Lower leg skin (tissue), 4 donors: Measurements from ENCODE around the gene CCDC102B. TPM values are rescaled to one million over a fixed set of nuclear protein-coding genes. Genes with fewer than 3 reads are reported as not detected.

ENCODE experiments used
- DNase-seq, 2 donors: peaks; one replicate each; pipeline ENCODE4 v3.0.0-alpha.2; 2019; ENCODE audit warnings: low spot score in 2 of 2
- H3K4me3 ChIP-seq: fragments of 200-600 bp; sonication (generic); 2 replicates; pipeline ENCODE4 v1.5.1; 2017; ENCODE audit warnings: mild to moderate bottlenecking, low read depth; ENCODE audit not compliant: poor library complexity, severe bottlenecking
- CTCF ChIP-seq, 3 donors: fragments of 450-650 bp; IDR thresholded peaks; one replicate each; pipeline ENCODE4 v1.5.1; 2016; ENCODE audit warnings: antibody characterized with exemption in 3 of 3, mild to moderate bottlenecking in 3 of 3, moderate library complexity in 2 of 3
- POLR2A ChIP-seq, 2 donors: fragments of 450-650 bp; IDR thresholded peaks; one replicate each; pipeline ENCODE4 v1.6.1; 2016 to 2017; ENCODE audit warnings: antibody characterized with exemption in 2 of 2, mild to moderate bottlenecking in 1 of 2, moderate library complexity in 1 of 2
- WGBS, 2 donors: methylation state at CpG; one replicate each; pipeline ENCODE4 v1.1.5; 2018; 5-methylcytosine and 5-hydroxymethylcytosine counted together
- intact Hi-C: fragments of 100-400 bp; cut with DNase I; formaldehyde crosslinking; loops from one replicate; pipeline ENCODE4 v1.15.0; 2023; ENCODE audit warnings: low total_unique reads
- total RNA-seq, 4 donors: library from RNA; depleted of rRNA; stranded (reverse); fragments of >200 nt; gene quantifications; one replicate each; pipeline ENCODE4 v1.1.0, GENCODE V29; 2016

Gene CCDC102B
- total RNA-seq, 4 donors from 2014 or later, result 0.72 to 2.1 (median 1.5) TPM

- no peak overlapping the region for H3K4me3 ChIP-seq
- no peak for TF ChIP-seq CTCF (IDR thresholded peaks at IDR 0.05)
- no peak for TF ChIP-seq POLR2A (IDR thresholded peaks at IDR 0.05)
- DNase-seq, result no peak
- intact Hi-C loops, result no loop called here
- whole genome bisulfite sequencing, 2 donors, result 80 to 93% methylated on average over 5 of the region's 5 CpGs
These were observed 210.7 kb downstream of the CCDC102B start for GRCh38 chr18:69008538-69008937.

GRCh38 chr18:69021211-69021805, 223.4 kb downstream of the CCDC102B start:
- no peak for DNase-seq
- intact Hi-C loops, result no loop called here
- no peak overlapping the region for H3K4me3 ChIP-seq
- 75 to 82% methylated on average over 8 of the region's 8 CpGs for WGBS, 2 donors
- TF ChIP-seq CTCF (IDR thresholded peaks at IDR 0.05) (no peak), POLR2A (IDR thresholded peaks at IDR 0.05) (no peak)

- WGBS, 2 donors, result 83 to 87% methylated on average over 1 of the region's 1 CpG
These were observed 224.5 kb downstream of the CCDC102B start for GRCh38 chr18:69022426-69022825.

GRCh38 chr18:69031571-69031970, 233.7 kb downstream of the CCDC102B start:
- TF ChIP-seq POLR2A (IDR thresholded peaks at IDR 0.05), result no peak
- no peak for TF ChIP-seq CTCF (IDR thresholded peaks at IDR 0.05)
- intact Hi-C loops, result no loop called here
- WGBS, 2 donors, result 72 to 84% methylated on average over 1 of the region's 1 CpG

More at GRCh38 chr18:69022426-69022825, 224.5 kb downstream of the CCDC102B start:
- no peak for DNase-seq
- intact Hi-C loops, result no loop called here
- no peak for TF ChIP-seq CTCF (IDR thresholded peaks at IDR 0.05)
- no peak for TF ChIP-seq POLR2A (IDR thresholded peaks at IDR 0.05)
- no peak overlapping the region for H3K4me3 ChIP-seq

GRCh38 chr18:69032009-69032408, 234.1 kb downstream of the CCDC102B start:
- TF ChIP-seq CTCF (IDR thresholded peaks at IDR 0.05) (no peak), POLR2A (IDR thresholded peaks at IDR 0.05) (no peak)
- H3K4me3 ChIP-seq, result no peak overlapping the region
- no peak for DNase-seq
- intact Hi-C loops, result no loop called here

More at GRCh38 chr18:69031571-69031970, 233.7 kb downstream of the CCDC102B start:
- DNase-seq, result no peak
- no peak overlapping the region for H3K4me3 ChIP-seq

GRCh38 chr18:69035756-69036155, 237.9 kb downstream of the CCDC102B start:
- TF ChIP-seq CTCF (IDR thresholded peaks at IDR 0.05) (no peak), POLR2A (IDR thresholded peaks at IDR 0.05) (no peak)
- intact Hi-C loops, result no loop called here
- 60 to 64% methylated on average over 1 of the region's 1 CpG for WGBS, 2 donors
- no peak for DNase-seq
- H3K4me3 ChIP-seq, result no peak overlapping the region
